Measurements from ENCODE around the gene FITM1.
A peak's percentile ranks its signal among the peaks of the same experiment; 100 is the strongest.

FITM1 gene, protein sequence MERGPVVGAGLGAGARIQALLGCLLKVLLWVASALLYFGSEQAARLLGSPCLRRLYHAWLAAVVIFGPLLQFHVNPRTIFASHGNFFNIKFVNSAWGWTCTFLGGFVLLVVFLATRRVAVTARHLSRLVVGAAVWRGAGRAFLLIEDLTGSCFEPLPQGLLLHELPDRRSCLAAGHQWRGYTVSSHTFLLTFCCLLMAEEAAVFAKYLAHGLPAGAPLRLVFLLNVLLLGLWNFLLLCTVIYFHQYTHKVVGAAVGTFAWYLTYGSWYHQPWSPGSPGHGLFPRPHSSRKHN

DNA sequence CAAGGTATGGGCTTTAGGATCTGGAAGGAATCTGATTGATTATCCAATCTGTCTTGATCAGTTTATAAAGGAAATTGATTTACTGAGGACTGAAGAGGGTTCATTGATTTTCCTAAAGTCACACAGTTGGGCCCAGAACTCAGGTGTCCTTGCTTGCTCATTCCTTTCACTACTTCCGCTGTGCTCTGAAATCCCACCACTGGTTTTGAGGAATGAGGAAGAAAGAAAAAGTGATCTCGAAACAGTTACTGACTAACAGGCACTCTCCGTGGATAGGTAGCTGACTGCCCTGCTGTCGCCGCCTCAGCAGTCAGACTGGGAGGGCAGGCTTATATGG lies at the start of gene FITM1:
Gene FITM1, plus strand, starts transcription at position 280 of the 337 bp plus-strand sequence. CDS start 905 bp downstream, outside the sequence.
- DNase-seq = no peak

DNA sequence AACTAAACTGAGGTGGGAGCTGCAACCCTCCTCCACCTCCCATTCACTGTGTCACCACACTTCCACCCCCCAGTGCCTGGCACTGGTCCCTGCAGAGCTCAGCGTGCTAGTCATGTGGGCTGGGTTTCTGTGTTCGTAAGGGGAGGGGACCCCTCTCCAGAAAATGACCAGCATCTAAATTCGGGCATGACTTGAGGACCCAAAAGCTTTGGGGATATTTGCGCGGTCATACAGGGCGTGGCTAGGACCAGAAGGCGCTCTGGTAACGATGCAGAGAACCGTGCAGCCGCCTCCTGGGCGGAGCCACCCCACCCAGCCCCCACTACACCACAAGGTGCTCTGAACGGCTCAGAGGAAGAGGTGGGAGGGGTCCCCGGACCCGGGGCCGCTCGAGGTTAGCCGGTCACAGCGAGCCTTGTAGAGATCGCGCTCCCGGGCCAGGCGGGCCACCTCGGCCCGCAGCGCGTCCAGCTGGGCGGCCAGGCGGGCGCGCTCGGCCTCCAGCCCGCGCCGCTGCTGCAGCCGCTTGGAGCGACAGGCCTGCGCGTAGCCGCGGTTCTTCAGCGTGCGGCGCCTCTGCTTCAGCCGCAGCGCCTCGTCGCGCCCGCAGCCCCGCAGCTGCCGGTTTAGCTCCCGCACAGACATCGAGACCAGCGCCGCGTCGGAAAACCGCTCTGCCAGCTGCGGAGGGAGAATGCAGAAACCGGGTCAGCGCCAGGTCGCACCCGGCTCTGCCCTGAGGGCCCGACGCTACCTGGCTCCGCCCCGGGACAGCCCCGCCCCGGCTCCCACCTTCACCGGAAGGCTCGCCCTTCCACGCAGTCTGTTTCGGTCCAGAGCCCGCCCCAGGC lies 49.3 kb upstream of the FITM1 start:
- DNase-seq = peak; percentile 72

DNA sequence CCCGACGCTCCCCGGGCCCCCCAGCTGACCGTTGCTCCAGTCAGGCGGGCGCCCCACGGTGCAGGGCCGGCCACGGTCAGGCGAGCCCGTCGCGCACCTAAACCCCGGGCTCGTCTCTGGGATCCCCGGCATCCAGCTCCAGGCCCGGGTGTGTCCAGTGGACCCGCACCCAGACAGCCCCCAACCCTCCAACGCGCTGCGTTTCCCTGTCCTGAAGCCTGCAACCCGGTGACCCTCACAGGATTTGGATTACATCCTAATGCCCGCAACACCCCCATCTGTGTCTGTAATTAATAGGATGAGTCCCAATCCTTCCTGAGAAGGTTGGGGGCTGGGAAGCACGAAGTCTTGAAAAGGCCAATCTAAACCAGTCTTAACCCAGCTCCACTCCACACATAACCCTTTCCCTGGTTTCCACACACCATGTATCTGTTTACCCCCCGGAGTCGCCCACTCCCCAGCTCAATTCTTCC lies 48.7 kb upstream of the FITM1 start:
- no peak for DNase-seq

DNA sequence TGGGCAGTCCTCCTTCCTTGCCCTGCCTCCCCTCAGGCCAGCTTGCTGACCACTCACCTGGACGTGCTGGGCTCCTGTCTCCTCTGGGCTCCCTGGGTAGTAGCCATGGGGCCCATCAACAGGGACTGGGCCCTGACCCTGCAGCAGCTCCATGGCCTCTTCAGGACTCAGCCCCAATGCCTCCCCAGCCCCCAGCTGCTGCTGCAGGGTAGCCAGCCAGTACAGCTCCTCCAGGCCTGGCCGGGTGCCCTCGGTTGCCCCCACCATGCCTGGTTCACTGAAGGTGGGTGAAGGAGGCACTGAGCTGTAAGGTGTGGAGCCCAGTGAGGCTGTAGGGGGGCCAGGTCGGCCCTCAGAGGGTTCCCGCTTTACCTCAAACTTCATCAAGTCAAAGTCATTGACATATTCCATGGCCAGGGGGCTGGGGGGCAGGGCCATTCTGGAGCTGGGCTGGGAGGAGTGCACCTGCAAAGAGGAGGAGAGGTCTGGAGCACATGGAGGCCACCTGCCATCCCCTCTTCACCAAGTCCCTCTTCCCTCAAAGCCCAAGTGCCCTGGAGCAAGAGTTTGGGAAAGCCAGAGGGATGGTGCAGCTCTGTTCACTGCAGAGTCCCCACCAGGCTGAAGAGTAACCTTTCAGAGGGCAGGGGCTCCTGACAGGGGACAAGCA lies 47.9 kb upstream of the FITM1 start:
- no peak for DNase-seq

DNA sequence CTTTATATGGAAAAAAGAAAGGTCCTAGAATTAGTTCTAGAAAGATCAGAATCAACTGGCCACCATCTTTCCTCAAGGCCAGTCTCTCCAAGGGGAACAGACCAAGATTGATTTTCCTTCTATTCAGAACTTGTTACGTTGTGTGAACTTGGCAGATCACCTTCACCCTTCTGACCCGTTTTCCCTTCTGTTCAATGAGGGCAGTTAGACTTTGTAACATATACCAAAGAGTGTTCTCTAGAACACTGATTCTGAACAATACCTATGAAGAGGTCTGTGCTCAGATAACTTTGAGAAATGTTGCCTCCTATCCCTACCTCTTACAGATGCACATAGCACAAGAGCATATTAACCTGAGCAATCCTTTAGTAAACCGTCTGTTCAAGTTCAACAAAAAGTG lies 47.0 kb upstream of the FITM1 start:
- no peak for DNase-seq

DNA sequence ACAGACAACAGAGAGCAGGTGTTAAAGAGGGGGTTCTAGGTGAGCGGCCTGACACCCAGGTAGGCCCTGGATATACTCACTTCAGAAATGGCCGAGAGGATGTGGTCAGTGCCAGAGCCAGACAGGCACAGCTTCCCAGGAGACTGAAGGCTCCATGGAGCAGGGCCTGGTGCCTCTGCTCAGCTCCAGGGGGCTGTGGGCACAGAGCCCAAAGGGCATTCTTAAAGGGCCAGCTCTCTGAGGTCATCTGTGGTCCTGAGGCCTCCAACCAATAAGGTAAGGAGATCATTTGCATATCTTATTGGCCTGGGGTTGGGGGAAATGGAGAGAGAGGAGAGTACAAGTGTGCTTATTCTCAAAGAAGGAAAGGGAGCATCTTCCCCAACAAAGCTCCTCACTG lies 46.0 kb upstream of the FITM1 start:
- no peak for DNase-seq

DNA sequence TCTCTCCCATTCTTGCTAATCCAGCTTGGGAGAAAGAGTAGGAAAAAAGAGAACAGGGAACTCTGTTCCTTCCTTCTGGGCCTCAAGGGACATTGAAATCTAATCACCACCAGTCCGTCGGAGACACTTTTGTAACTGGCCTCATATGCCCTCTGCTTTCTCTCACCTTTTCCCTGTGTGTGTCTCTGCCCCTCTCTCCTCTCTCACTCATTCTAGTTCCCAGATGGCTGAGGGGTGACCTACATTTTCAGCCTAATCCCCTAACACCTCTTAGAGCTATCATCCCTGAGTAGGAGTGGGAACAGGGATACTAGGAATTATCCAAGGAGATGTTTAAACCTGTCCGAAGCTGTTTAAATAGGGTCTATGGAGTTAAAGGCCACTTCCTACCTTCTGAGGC lies 45.2 kb upstream of the FITM1 start:
- DNase-seq = no peak

DNA sequence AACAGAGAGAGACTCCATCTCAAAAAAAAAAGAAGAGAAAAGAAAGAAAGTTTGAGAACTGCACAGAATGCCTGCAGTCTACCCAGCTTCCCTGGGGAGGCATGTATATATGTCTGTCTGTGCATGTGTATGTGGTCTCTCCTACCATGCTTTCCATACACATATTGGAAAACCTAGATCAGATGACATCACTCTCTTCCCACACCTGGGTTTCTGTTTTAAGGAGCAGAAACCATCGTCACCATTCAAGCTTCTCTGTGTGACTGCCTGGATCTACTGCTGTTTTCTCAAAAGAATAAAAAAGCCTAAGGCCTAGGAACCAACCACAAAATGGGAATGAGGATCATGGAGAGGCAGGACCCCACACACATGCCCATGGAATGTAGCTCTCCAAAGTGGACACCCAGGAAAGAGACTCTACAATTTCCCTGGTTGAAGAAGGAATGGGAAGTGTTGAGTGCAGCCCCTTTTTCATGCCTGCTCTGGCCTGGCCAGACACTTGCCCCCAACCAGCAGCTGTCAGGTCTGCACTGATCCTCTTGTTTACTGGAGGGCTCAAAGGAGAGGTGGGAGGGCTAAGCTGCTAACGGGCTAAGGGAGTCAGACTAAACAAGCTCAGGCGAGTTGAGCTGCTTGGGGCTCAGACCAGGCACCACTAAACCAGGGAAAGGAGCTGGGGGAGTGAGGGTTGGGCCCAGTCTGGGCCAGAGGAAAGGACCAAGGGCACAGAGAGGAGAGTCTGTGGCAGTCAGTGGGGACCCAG lies 44.1 kb upstream of the FITM1 start:
- no peak for DNase-seq

DNA sequence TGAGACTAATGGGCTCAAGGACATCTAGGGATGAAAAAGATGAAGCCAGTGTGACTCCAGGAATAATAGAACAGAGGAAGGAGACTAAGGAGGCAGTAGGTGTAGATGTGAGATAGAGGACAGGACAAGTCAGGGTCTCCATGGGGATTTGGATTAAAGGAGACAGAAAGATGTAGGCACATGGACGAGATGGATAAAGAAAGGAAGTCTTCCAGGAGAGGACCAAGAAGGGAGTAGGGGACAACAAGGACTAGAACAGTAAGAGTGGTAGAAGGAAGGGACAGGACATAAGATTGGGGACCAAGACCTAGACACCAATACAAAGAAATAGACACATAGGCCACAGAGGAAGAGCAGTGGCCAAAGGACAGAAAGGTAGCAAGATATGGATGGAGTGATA lies 43.5 kb upstream of the FITM1 start:
- no peak for DNase-seq

DNA sequence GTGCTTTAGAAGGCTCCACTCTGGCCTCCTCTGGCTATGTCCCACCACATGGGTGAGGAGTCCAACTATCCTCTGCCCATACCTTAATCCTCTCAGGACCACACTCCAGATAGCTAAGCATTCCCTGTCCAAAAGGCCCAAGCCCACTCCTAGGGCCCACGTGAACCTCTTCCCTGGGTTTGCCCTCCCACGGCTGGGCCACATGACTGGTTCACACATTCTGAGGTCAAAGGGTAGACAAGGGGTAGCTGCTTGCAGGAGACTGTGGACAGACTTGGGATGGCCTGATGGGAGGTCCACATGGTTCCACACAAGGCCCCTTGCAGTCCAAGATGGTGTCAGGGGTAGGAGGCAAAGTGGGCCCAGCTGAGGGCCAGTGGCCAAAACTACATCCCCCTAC lies 42.4 kb upstream of the FITM1 start:
- no peak for DNase-seq

DNA sequence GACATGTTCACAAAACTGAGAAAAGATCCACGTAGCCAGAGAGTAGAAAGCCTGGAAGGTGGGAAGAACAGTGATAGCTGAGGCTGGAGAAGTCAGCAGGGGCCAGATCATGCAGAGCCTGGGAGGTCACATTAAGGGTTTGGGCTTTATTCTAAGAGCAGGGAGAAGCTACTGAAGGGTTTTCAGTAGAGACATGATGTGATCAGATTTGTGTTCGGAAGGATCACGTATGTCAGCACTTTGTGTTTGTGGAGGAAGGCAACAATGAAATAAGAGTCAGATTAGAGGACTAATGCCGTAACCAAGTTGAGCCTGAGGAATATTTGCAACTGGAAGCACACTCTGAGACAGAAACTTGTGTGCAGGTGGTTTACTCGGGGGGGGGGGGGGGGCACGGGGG lies 40.6 kb upstream of the FITM1 start:
- DNase-seq = no peak

DNA sequence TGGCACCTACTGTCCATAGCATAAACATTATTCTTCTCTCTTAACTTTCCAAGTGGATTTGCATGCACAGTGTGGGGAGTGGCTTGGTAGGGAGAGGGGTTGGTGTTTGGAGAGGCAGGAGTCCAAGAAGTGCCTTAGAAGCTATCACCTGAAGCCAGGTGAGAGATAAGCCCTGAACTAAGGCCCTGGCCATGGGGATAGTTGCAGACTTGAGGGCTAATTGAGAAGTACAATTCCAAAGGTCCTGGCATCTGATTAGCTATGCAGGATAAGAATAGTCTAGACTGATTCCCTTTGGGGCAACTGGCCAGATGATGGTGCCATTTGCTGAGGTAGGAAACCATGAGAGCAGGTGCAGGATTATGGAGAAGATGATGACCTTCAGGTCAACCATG lies 38.4 kb upstream of the FITM1 start:
- DNase-seq = no peak

DNA sequence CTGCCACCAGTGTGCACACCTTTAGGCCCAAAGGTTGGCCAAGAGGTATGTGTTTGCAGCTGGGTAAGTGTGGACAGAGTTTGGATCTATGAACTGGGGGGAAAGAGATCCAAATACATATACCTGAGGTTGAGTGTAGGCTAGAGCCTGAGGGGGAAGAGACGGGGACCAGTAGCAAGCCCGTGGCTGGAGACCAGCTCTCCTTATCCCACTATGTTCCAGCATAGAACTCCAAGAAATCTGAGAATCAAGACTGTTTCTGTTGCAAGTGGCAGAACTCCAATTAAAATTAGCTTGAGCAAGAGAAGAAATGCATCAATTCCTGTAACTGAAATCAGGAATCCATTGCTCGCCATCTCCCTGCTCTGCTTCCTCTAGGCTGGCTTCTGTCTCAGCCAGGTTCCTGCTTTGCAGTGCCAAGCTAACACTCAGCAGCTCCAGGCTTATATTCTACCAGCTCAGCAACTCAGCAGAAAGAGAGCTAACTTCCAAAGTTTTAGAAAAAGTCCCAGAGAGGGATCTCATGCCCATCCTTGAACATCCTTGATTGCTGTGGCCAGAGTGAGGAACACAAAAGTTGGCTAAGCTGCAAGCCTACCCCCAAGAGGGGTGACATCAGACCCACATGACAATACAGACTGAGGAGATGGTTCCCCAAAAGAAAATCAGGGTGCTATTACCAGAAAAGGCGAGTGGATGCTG lies 37.8 kb upstream of the FITM1 start:
- DNase-seq = no peak

DNA sequence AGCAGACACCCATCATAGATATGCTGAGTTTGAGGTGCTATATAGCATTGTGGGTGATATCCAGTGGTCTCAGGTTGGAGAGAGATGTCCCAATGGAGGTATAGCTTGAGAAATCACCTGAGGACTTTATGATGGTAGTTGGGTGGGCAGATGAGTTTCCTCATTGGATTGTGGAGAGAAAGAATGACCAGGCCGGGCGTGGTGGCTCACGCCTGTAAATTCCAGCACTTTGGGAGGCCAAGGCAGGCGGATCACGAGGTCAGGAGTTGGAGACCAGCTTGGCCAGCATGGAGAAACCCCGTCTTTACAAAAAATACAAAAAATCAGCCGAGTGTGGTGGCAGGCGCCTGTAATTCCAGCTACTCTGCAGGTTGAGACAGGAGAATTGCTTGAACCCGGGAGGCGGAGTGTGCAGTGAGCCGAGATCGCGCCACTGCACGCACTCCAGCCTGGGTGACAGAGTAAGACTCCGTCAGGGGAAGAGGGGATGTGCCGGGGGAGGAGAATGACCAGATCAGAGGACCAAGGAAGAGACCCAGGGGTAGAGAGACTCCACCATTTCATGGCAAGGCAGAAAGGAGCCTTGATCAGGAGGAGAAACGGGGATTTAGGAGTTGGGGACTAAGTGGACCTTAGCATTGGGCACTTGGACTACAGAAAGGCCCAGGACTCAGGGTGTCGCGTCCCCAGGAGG lies 37.1 kb upstream of the FITM1 start:
- no peak for DNase-seq

DNA sequence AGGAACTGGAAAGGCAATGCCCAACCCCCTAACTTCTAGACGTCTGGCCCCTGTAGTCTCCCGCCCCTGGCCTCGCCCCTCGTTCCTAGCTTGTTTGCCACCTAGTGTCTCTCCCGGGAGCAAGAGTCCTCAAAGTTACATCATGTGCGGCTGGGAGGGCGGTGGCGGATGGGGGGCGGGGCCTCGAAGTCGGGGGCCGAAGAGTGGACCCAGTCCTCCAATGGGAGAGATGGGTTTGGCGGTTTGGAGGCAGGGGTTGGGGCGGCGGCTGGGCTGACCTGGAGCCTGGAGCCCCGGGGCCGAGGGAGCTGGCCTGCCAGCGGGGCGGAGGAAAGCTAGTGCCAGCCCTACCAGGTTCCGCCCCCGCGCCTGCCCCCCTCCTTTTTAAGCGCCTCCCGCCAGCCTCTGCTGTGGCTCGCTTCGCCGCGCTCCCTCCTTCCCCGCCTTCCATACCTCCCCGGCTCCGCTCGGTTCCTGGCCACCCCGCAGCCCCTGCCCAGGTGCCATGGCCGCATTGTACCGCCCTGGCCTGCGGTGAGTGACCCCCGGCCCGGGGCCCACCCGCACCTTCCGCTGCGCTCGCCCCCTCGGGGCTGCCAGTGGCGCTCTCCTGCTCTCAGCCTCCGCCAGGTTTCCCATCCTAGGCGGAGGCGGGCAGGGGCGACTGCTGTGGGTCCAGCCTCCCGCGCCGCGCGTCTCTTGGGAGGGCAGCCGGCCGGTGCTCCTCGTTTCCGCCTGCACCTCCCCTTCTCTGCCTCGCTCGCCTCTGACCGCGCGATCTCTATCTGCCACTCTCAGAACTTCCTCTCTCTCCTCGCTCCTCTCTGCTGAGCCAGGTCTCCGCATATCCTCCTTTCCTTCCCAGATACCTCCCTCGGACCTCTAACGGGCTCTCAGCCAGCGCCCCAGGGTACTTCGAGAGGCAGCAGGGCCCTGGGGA lies 36.3 kb upstream of the FITM1 start, which contains the start of gene PCK2:
Gene PCK2, plus strand, starts transcription at position 411 of the 940 bp plus-strand sequence. Its CDS starts 95 bp downstream, at position 506.
- DNase-seq = peak; percentile 91

DNA sequence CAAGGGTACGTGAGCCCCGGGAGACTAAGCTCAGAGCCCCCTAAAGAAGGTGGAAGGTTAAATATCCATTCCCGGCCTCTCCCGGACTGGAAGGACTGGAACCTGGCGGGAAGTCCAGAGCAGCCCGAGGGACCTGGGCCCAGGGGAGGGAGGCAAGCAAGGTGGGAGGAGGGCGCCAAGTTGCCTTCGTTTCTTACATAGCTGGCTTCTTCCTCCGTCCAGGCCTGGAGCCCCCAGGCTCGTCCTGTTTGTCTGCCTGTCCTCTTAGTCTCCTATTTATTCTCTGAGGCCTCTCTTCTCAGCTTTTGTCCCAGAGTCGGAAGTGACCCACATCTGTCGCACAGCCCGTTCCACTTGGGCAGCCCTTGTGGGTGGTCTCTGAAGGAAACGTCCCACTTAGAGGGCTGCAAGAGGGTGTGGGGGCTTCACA lies 35.6 kb upstream of the FITM1 start:
- peak; percentile 16 for DNase-seq

DNA sequence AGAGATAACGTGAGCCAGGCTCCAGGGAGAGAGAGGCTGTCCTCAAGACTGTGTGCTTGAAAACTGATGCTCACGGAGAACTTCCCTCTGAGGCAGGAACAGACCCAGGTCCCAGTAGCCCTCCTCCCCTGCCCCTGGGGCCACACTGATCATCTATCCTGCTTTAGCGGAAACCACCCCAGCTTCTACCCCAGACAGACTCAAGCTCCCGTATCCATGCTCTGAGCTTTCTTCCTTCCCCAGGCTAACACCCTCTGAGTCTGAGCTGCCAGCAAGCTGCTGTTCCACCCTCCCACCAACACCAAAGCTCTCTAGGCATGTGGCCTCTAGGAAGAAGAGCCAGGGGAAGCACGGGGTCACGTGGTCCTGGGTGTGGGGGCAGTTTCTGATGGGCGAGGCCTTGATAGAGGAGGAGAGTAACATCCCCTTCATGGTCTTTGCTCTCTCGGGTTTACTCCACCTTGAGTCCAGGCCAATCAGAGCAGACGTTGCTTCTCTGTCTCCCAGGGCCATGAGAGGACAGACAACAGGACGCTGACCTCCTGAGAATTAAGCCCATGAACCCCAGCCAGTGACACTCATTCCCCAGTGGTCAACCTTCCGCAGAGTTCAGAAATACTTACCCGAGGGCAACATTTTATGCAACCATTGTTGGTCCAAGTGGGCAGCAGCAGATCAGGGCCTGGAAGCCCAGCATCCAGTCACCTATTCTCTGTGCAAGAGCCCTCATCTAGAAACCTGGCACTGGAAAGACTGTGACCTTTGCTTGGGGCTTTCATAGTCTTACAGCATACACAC lies 35.0 kb upstream of the FITM1 start:
- DNase-seq = peak; percentile 62

DNA sequence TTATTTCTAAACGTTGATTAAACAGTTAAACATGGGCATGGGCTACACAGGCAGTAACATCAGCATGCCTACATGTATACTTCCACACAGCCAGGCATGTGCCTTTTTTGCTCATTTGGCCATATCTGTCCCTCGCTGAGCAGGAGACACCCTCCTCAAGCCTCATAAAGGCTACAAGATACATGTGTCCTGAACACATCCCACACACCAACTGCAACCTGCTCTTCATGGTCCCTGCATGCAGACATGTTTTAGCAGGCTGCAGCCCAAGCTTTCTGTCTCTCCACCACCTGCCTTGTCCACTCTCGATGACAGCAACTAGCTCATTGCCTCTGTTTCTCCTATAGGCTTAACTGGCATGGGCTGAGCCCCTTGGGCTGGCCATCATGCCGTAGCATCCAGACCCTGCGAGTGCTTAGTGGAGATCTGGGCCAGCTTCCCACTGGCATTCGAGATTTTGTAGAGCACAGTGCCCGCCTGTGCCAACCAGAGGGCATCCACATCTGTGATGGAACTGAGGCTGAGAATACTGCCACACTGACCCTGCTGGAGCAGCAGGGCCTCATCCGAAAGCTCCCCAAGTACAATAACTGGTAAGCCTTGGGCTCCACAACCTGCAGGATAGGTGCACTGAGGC lies 33.8 kb upstream of the FITM1 start:
- no peak for DNase-seq

Measured in stimulated activated CD4-positive, alpha-beta T cell treated with anti-CD3 and anti-CD28 coated beads, Interleukin-4, amount 100 ng/mL, for 1 hour (primary cell).